IMR-90 (cell line): ENCODE measurements around the gene CDK18. TPM values are rescaled to one million over a fixed set of nuclear protein-coding genes. Genes with fewer than 3 reads are reported as not detected.

Source experiments
- ATAC-seq: fragments of 200-7000 bp; cut with Tn5 transposase; 2 replicates; pipeline ENCODE4 v1.9.1; 2020; ENCODE audit warnings: low read depth, mild to moderate bottlenecking, moderate library complexity
- BruUV-seq: library from RNA; stranded (reverse); fragments of 400-500 nt; replicated peaks from 2 replicates; lab custom pipeline; 2021; lab: Mats Ljungman, UMichigan
- CTCF ChIA-PET: fragments of 300-600 bp; formaldehyde crosslinking; extraction: SDS; loops from one replicate; lab custom pipeline; 2021; ENCODE audit warnings: antibody characterized with exemption; lab: Yijun Ruan, JAX
- POLR2A ChIA-PET: fragments of 300-600 bp; sonication (Branson Sonifier 250); formaldehyde crosslinking; loops from one replicate; lab custom pipeline; 2022; ENCODE audit warnings: antibody characterized with exemption; ENCODE audit not compliant: unreplicated experiment; lab: Charles Lee
- DNase-seq: peaks from one replicate; pipeline ENCODE4 v3.0.0; 2013
- H2AFZ ChIP-seq: replicated peaks from 2 replicates; pipeline ENCODE3; 2013; ENCODE audit warnings: low read length, mild to moderate bottlenecking; ENCODE audit not compliant: poor library complexity
- H2AK5ac ChIP-seq: 2 replicates; pipeline ENCODE4 v1.6.1; 2013; ENCODE audit warnings: low read depth, low read length, inconsistent platforms
- H2AK9ac ChIP-seq: replicated peaks from 2 replicates; pipeline ENCODE3; 2013; ENCODE audit warnings: mild to moderate bottlenecking, low read depth, low read length, moderate library complexity; ENCODE audit not compliant: poor library complexity
- H2BK120ac ChIP-seq: 2 replicates; pipeline ENCODE4 v1.6.1; 2013; ENCODE audit warnings: low read depth, low read length, inconsistent platforms
- H2BK15ac ChIP-seq: 3 replicates; pipeline ENCODE4 v1.6.1; 2013; ENCODE audit warnings: low read depth, low read length, inconsistent platforms
- H2BK20ac ChIP-seq: 2 replicates; pipeline ENCODE4 v1.6.1; 2013; ENCODE audit warnings: low read depth, mild to moderate bottlenecking, inconsistent platforms, low read length, moderate library complexity
- H2BK5ac ChIP-seq: 2 replicates; pipeline ENCODE4 v1.6.1; 2013; ENCODE audit warnings: mild to moderate bottlenecking, low read depth, low read length, inconsistent platforms; ENCODE audit not compliant: poor library complexity, severe bottlenecking
- H3K14ac ChIP-seq: replicated peaks from 2 replicates; pipeline ENCODE4 v1.6.1; 2013; ENCODE audit warnings: low read depth, low read length, inconsistent platforms
- H3K18ac ChIP-seq: 2 replicates; pipeline ENCODE4 v1.6.1; 2013; ENCODE audit warnings: low read depth, low read length, control low read depth
- H3K23ac ChIP-seq: 2 replicates; pipeline ENCODE4 v1.6.1; 2013; ENCODE audit warnings: low read depth, low read length, inconsistent platforms
- H3K27ac ChIP-seq: 2 replicates; pipeline ENCODE4 v1.5.1; 2013; ENCODE audit warnings: mild to moderate bottlenecking, control low read depth, low read length; ENCODE audit not compliant: insufficient read depth
- H3K27me3 ChIP-seq: 2 replicates; pipeline ENCODE4 v1.6.1; 2013; ENCODE audit warnings: low read length; ENCODE audit not compliant: control insufficient read depth, insufficient read depth
- H3K36me3 ChIP-seq: 2 replicates; pipeline ENCODE4 v1.6.1; 2013; ENCODE audit warnings: low read length, mixed read lengths; ENCODE audit not compliant: control insufficient read depth, insufficient read depth
- H3K4ac ChIP-seq: 2 replicates; pipeline ENCODE4 v1.6.1; 2013; ENCODE audit warnings: low read depth, low read length, inconsistent platforms
- H3K4me1 ChIP-seq: 2 replicates; pipeline ENCODE4 v1.6.1; 2013; ENCODE audit warnings: low read length, mixed read lengths; ENCODE audit not compliant: control insufficient read depth, insufficient read depth
- H3K4me2 ChIP-seq: 2 replicates; pipeline ENCODE4 v1.6.1; 2013; ENCODE audit warnings: low read depth, mild to moderate bottlenecking, control low read depth, low read length, moderate library complexity
- H3K4me3 ChIP-seq: 2 replicates; pipeline ENCODE4 v1.5.1; 2013; ENCODE audit warnings: low read depth, mild to moderate bottlenecking, control low read depth, low read length, moderate library complexity; ENCODE audit not compliant: insufficient read depth
- H3K56ac ChIP-seq: 2 replicates; pipeline ENCODE4 v1.6.1; 2013; ENCODE audit warnings: low read length, inconsistent platforms; ENCODE audit not compliant: insufficient read depth; ENCODE audit errors: extremely low read depth
- H3K79me1 ChIP-seq, 2 experiments: 2 replicates each; pipeline ENCODE4 v1.6.1; 2013; ENCODE audit warnings: low read length in 2 of 2, inconsistent platforms in 1 of 2, low read depth in 1 of 2
- H3K9ac ChIP-seq: 2 replicates; pipeline ENCODE4 v1.6.1; 2013; ENCODE audit warnings: low read depth, low read length, control low read depth
- H3K9me1 ChIP-seq: 2 replicates; pipeline ENCODE4 v1.6.1; 2013; ENCODE audit warnings: low read length, inconsistent platforms; ENCODE audit not compliant: insufficient read depth
- H3K9me3 ChIP-seq: 2 replicates; pipeline ENCODE4 v1.6.1; 2013; ENCODE audit warnings: low read length; ENCODE audit not compliant: control insufficient read depth, insufficient read depth
- H4K20me1 ChIP-seq: 2 replicates; pipeline ENCODE4 v1.6.1; 2013; ENCODE audit warnings: low read length, inconsistent platforms; ENCODE audit not compliant: insufficient read depth
- H4K5ac ChIP-seq: 2 replicates; pipeline ENCODE4 v1.6.1; 2013; ENCODE audit warnings: mild to moderate bottlenecking, low read depth, low read length, control low read depth
- H4K8ac ChIP-seq, 2 experiments: 2 replicates each; pipeline ENCODE4 v1.6.1; 2013; ENCODE audit warnings: low read depth in 2 of 2, low read length in 2 of 2, control low read depth in 1 of 2, inconsistent platforms in 1 of 2
- H4K91ac ChIP-seq: 2 replicates; pipeline ENCODE4 v1.6.1; 2013; ENCODE audit warnings: low read depth, low read length, inconsistent platforms; ENCODE audit not compliant: insufficient read depth
- CEBPB ChIP-seq: IDR thresholded peaks from 2 replicates; pipeline ENCODE4 v1.6.1; 2012; ENCODE audit warnings: low read depth, low read length, improper control_type of control experiment
- MAFK ChIP-seq: IDR thresholded peaks from 2 replicates; pipeline ENCODE4 v1.6.1; 2012; ENCODE audit warnings: low read depth, low read length, improper control_type of control experiment
- RAD21 ChIP-seq: IDR thresholded peaks from 2 replicates; pipeline ENCODE4 v1.6.1; 2012; ENCODE audit warnings: low read length, improper control_type of control experiment
- RCOR1 ChIP-seq: IDR thresholded peaks from 2 replicates; pipeline ENCODE4 v1.6.1; 2012; ENCODE audit warnings: mild to moderate bottlenecking, low read length, improper control_type of control experiment; ENCODE audit not compliant: insufficient replicate concordance
- SMC3 ChIP-seq: fragments of 150-350 bp; IDR thresholded peaks from 2 replicates; pipeline ENCODE4 v1.6.1; 2016; ENCODE audit warnings: low read depth, mild to moderate bottlenecking, antibody characterized with exemption, low read length, moderate library complexity
- USF2 ChIP-seq: fragments of 150-350 bp; IDR thresholded peaks from 2 replicates; pipeline ENCODE4 v1.6.1; 2017; ENCODE audit warnings: mild to moderate bottlenecking, antibody characterized with exemption, low read length, low read depth
- WGBS, 2 experiments: methylation state at CpG; one replicate each; pipeline versions ENCODE4 v1.1.5 to v1.1.7; 2013; ENCODE audit warnings: missing lambda C conversion rate in 2 of 2; ENCODE audit not compliant: insufficient read length in 1 of 2; ENCODE audit errors: extremely low coverage in 2 of 2; 5-methylcytosine and 5-hydroxymethylcytosine counted together
- dilution Hi-C: fragments of 300-500 bp; cut with HindIII; formaldehyde crosslinking; loops from one replicate; pipeline ENCODE4 v1.14.3; 2018; ENCODE audit warnings: low sequenced_read_pairs; ENCODE audit not compliant: unreplicated experiment
- in situ Hi-C: fragments of 300-500 bp; cut with MboI; formaldehyde crosslinking; loops from 3 replicates; pipeline ENCODE4 v1.14.3; 2019; ENCODE audit warnings: low sequenced_read_pairs, inconsistent platforms, mixed read lengths
- intact Hi-C: fragments of 100-400 bp; cut with micrococcal nuclease; formaldehyde crosslinking; loops from 2 replicates; pipeline ENCODE4 v1.10.0; 2022
- polyA plus RNA-seq, 3 experiments: library from polyadenylated mRNA; depleted of rRNA; stranded (reverse); fragments of >200 nt; gene quantifications; 2 replicates each; pipeline ENCODE4 v1.2.3, GENCODE V29; 2012; ENCODE audit warnings: low replicate concordance in 1 of 3
- total RNA-seq: library from RNA; depleted of rRNA; stranded (reverse); fragments of >200 nt; gene quantifications from 2 replicates; pipeline ENCODE4 v1.2.3, GENCODE V29; 2012
- TF ChIP-seq, protein P1 (sequence below): conservative IDR thresholded peaks from 2 replicates; pipeline ENCODE4 v1.5.1; 2012; ENCODE audit warnings: mild to moderate bottlenecking, low read depth, low read length, improper control_type of control experiment

CDK18 gene
- total and polyA plus RNA-seq, 2 of the 4 experiments (the other 2 are of a cell fraction), result 0.18 to 0.48 TPM

- POLR2A ChIA-PET, result no interaction called here
- H3K9me3 ChIP-seq, result no peaks in the 10 kb centered on the region
These were observed 19.2 kb upstream of the CDK18 start for GRCh38 chr1:205484985-205485967.

More at GRCh38 chr1:205484985-205485967, 19.2 kb upstream of the CDK18 start:
- peak overlapping the region; percentile 13 for H2AFZ ChIP-seq
- H4K8ac ChIP-seq, result no peak overlapping the region
- H4K20me1 ChIP-seq, result 0 out of 2 replicates have a peak, but pooled peaks cover 4% of the 10 kb centered on the region
- dilution Hi-C loops, result no loop called here
- H3K27ac ChIP-seq, result no peak overlapping the region
- no peak overlapping the region for H2BK20ac ChIP-seq
- H4K91ac ChIP-seq, result no peak overlapping the region
- no peak overlapping the region for H3K4me2 ChIP-seq
- in situ Hi-C loops, result loop anchor here (5.0 to 10.0 kb wide), 3 partner anchors 37 to 210 kb away; no protein-coding TSS in a partner anchor
- no peak overlapping the region for H2AK9ac ChIP-seq
- H3K18ac ChIP-seq, result no peak overlapping the region
- TF ChIP-seq RAD21 (peak; percentile 92), SMC3 (peak; percentile 87), RCOR1 (no peak), MAFK (no peak), CEBPB (no peak), USF2 (no peak)
- TF ChIP-seq, protein P1, sequence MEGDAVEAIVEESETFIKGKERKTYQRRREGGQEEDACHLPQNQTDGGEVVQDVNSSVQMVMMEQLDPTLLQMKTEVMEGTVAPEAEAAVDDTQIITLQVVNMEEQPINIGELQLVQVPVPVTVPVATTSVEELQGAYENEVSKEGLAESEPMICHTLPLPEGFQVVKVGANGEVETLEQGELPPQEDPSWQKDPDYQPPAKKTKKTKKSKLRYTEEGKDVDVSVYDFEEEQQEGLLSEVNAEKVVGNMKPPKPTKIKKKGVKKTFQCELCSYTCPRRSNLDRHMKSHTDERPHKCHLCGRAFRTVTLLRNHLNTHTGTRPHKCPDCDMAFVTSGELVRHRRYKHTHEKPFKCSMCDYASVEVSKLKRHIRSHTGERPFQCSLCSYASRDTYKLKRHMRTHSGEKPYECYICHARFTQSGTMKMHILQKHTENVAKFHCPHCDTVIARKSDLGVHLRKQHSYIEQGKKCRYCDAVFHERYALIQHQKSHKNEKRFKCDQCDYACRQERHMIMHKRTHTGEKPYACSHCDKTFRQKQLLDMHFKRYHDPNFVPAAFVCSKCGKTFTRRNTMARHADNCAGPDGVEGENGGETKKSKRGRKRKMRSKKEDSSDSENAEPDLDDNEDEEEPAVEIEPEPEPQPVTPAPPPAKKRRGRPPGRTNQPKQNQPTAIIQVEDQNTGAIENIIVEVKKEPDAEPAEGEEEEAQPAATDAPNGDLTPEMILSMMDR, result peak; percentile 90
- no peak overlapping the region for H2BK5ac ChIP-seq
- DNase-seq (peak; percentile 59), ATAC-seq (peak; percentile 95)
- no peak overlapping the region for H3K4ac ChIP-seq
- no peak overlapping the region for H3K56ac ChIP-seq
- intact Hi-C loops, result loop anchor here (1.0 kb wide), 3 partner anchors 131 to 212 kb away; no protein-coding TSS in a partner anchor
- H2AK5ac ChIP-seq, result no peak overlapping the region
- no peak overlapping the region for H4K5ac ChIP-seq
- no peak overlapping the region for H3K9ac ChIP-seq
- peaks cover 48% of the 10 kb centered on the region for H3K27me3 ChIP-seq
- no peak overlapping the region for H3K4me3 ChIP-seq
- no peaks in the 10 kb centered on the region for H3K79me1 ChIP-seq
- CTCF ChIA-PET, result interaction anchor here (0.5 to 5.1 kb wide), 28 partner anchors 7 to 363 kb away, joined by 3 to 52 read pairs (median 4); no protein-coding TSS in a partner anchor
- no peak overlapping the region for H2BK15ac ChIP-seq
- no peaks in the 10 kb centered on the region for H3K4me1 ChIP-seq
- no peaks in the 10 kb centered on the region for H3K9me1 ChIP-seq
- WGBS, 2 experiments, result 87% methylated on average over 3 of the region's 13 CpGs; no CpG with 5 or more reads in 1 of the 2 experiments
- H2BK120ac ChIP-seq, result no peak overlapping the region
- no peak overlapping the region for H3K14ac ChIP-seq
- BruUV-seq, result no TSS peak
- no peaks in the 10 kb centered on the region for H3K36me3 ChIP-seq
- no peak overlapping the region for H3K23ac ChIP-seq
